Activated CD4-positive, alpha-beta T cell treated with anti-CD3 and anti-CD28 coated beads, Interleukin-10, Interleukin-2, amounts not matched to agents 100 ng/mL and 50 ng/mL, durations not matched to agents 16 hours and 8 hours (primary cell): Measurements from ENCODE around the gene CNTNAP2.

Experiments
- DNase-seq: peaks from one replicate; pipeline ENCODE4 v3.0.0-alpha.2; 2020

Gene CNTNAP2

DNA sequence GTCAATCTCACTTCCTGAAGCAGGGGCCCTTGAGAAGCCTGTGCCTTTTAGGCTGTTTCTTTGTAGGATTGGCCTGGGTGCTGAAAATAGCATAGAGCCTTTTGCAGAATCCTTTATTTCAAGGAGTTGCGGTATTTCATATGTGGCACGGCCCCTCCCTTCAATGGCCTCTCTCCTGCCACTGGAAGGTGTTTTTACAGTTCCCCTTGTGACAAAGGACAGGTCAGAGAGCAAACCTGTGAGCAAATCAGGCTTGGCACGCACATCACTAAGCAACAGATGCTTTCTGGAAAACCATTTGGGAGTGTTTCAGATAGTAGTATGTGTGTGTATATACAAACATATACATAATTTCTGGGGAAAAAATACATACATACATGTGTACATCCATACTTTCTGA lies 2085.4 kb downstream of the CNTNAP2 start:
- DNase-seq = no peak

GRCh38 chr7:148204639-148205304 lies 2088.2 kb downstream of the CNTNAP2 start:
- DNase-seq = no peak

- DNase-seq = no peak
Observed at GRCh38 chr7:148209643-148210190, 2093.1 kb downstream of the CNTNAP2 start.

GRCh38 chr7:148210804-148211325 lies 2094.3 kb downstream of the CNTNAP2 start:
- DNase-seq = no peak

DNA sequence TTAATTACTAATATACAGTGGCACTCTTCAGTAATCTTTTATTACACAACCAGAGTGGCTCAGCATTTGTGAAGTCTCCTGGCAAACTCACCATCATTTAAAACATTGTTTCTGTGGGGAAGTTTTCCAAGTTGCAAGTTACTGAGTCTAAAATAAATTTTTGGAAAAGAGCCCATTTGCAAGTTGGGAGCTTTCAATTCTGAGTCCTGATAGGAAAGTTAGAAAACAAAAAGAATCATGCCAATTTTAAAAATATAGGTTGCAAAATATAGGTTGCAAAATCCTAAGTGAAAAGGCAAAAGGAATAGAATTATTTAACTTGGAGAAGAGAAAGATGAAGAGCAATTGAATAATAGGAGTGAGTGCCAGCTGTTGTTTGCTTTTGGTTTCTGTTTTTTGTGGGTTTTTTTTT lies 2095.1 kb downstream of the CNTNAP2 start:
- no peak for DNase-seq

GRCh38 chr7:148212731-148213130 lies 2096.1 kb downstream of the CNTNAP2 start:
- no peak for DNase-seq

GRCh38 chr7:148214101-148214500 lies 2097.5 kb downstream of the CNTNAP2 start:
- DNase-seq = no peak

- DNase-seq = no peak
Observed at GRCh38 chr7:148218603-148219002, 2102.0 kb downstream of the CNTNAP2 start.

GRCh38 chr7:148222721-148223120 lies 2106.1 kb downstream of the CNTNAP2 start:
- no peak for DNase-seq

GRCh38 chr7:148223160-148223559 lies 2106.6 kb downstream of the CNTNAP2 start:
- DNase-seq = no peak

DNA sequence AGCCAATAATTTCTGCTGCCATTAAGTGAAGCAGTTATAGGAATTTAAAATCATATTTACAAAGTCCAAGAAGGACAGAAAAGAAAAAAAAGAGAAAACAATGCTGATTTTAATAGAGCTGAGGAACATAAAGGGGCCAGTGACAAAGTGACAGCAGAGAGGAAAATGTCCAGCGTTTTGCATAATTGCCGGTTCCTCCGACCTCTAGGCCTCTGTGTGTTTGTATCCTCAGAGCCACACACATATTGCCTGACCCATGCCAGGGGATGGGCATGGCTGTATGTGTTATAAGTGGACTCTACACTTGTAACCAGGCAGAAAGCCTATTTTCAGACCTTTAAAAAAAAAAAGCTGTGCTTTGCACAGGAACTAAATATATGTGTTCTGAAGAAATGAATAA lies 2107.1 kb downstream of the CNTNAP2 start:
- no peak for DNase-seq

- DNase-seq = no peak
Observed at GRCh38 chr7:148230296-148230695, 2113.7 kb downstream of the CNTNAP2 start.

- DNase-seq = no peak
Observed at GRCh38 chr7:148230883-148231282, 2114.3 kb downstream of the CNTNAP2 start.

- no peak for DNase-seq
Observed at GRCh38 chr7:148232784-148233183, 2116.2 kb downstream of the CNTNAP2 start.

DNA sequence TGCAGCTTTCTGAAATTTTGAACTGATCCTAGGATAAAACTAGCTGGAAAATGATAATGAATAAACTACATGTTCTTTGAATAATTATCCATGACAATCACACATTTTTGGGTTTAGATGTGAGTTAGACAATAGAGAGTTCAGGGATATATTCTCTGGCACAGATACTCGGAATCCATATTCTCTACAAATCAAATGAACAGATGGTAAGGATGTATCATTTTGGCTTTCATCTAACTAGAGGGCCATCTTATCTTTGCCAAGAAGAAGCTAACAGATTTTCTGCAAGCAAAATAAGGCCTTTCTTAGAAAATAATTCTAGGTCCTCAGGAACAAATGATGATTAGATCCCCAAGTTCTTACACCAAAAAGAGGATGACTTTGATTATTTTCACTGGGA lies 2118.1 kb downstream of the CNTNAP2 start:
- no peak for DNase-seq

- no peak for DNase-seq
Observed at GRCh38 chr7:148238761-148239325, 2122.2 kb downstream of the CNTNAP2 start.

GRCh38 chr7:148241700-148242293 lies 2125.2 kb downstream of the CNTNAP2 start:
- no peak for DNase-seq

GRCh38 chr7:148242294-148242821 lies 2125.8 kb downstream of the CNTNAP2 start:
- peak; percentile 24 for DNase-seq

- DNase-seq = no peak
Observed at GRCh38 chr7:148245381-148245780, 2128.8 kb downstream of the CNTNAP2 start.

DNA sequence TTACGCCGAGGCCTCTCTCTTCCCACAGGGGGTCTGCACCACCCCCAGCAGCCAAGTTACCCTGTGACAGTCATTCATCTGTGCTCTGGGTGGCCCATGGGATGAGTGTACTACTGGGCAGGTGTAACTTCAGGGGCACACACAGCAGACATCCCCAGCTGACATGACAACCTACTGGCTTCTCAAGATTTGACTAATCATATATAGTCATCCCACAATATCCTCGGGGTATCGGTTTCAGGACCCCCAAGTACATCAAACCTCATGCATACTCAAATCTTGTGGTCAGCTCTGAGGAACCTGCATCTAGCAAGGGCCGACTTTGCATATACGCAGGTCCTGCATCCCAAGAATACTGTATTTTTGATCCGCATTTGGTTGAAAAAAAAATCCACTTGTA lies 2137.0 kb downstream of the CNTNAP2 start:
- DNase-seq = no peak

- no peak for DNase-seq
Observed at GRCh38 chr7:148255333-148255732, 2138.7 kb downstream of the CNTNAP2 start.

GRCh38 chr7:148256433-148256832 lies 2139.8 kb downstream of the CNTNAP2 start:
- no peak for DNase-seq

DNA sequence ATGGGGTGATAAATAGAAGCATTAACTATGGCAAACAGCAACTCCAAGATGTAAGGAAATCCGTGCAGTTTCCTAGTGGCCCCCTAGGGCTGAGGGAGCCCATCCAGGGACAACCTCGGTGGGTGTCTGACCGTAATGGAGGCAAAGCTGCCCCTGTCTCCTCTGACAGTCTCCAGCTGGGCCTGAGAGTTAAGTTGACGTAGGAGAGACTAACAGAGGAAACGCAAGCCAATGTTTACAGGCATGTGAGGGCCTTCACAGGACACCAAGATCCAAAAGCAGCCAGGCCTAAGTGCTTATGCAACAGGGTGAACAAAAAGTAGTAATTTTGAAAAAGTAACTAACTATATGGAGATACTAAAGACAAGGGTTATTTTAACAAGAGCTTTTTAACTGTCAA lies 2144.0 kb downstream of the CNTNAP2 start:
- DNase-seq = no peak

DNA sequence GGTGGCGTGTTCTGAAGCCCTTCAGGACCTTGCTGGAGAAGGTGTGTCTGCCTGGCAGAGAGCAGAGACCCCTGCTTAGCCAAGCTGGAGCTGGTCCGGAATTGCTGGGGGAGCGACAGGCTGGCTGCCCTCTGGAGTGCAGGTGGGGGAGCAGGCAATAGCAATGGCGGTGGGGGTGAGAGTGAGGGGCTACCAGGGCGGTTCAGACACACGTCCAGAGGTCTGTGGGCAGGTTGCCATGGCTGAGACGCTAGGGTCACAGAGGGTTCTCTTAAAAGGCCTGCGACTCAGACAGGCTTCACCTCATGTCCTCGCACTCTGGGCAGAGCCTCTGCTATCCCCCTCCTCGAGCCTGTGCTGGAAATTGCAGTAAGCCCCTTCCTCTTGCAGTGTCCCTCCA lies 2144.9 kb downstream of the CNTNAP2 start:
- no peak for DNase-seq
